ENCODE measurements around the gene FCF1. TPM values are rescaled to one million over a fixed set of nuclear protein-coding genes. Genes with fewer than 3 reads are reported as not detected.

FCF1 gene
- total and polyA plus RNA-seq, 2 experiments from 2014 or later: 30.3 to 58.7 TPM

DNA sequence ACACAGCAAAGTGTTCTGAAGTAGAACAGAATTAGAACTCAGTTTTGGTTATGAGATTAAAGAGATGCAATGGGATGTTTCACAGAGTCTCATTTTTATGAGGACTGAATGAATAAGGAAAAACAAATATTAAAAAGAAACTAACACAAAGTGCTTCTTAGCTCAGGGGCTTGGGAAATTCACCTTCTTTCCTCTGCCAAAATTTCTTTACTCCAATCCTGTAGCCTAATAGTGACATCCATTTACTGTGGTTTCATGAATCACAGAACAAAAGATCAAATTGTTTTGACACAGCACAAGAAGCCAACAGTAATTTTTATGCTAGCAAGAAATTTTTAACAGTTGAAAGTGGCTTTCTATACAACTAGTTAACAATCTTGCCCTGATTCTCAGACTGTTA lies 37.7 kb upstream of the FCF1 start:
- Histone ChIP-seq H2AFZ (no peak overlapping the region), H3K36me3 (ENCODE audit: insufficient read depth) (peaks cover 27% of the 10 kb centered on the region; the same call in 1 of the 2 replicates), H3K27ac (ENCODE audit: low read depth) (no peak overlapping the region), H3K4me1 (ENCODE audit: insufficient read depth) (no peaks in the 10 kb centered on the region), H3K4me3 (no peak overlapping the region), H3K27me3 (ENCODE audit: insufficient read depth) (no peaks in the 10 kb centered on the region), H4K20me1 (replicated peaks; ENCODE audit: insufficient read depth) (0 out of 2 replicates have a peak, but pooled peaks cover under 1% of the 10 kb centered on the region), H3K4me2 (no peak overlapping the region), H3K79me2 (replicated peaks; ENCODE audit: insufficient read depth) (no peaks in the 10 kb centered on the region), H3F3A (replicated peaks; ENCODE audit: low read depth) (no peaks in the 10 kb centered on the region), H3K9me2 (ENCODE audit: insufficient read depth) (no peaks in the 10 kb centered on the region)
- H3K9me3 Mint-ChIP-seq: no peaks in the 10 kb centered on the region
- TF ChIP-seq CREB1 (CRISPR knock-in tag; IDR thresholded peaks at IDR 0.05; ENCODE audit: low read depth): no peak
- no peak for TF ChIP-seq ZNF114 (CRISPR knock-in tag; IDR thresholded peaks at IDR 0.05)
- no peak for TF ChIP-seq STAT1 (IDR thresholded peaks at IDR 0.05; ENCODE audit: unreplicated experiment)
- TF ChIP-seq EZH2 (IDR thresholded peaks at IDR 0.05; ENCODE audit: low read depth, unreplicated experiment): no peak
- TF ChIP-seq ZNF331 (CRISPR knock-in tag; IDR thresholded peaks at IDR 0.05; ENCODE audit: low read depth): no peak
- TF ChIP-seq EZH2phosphoT487 (IDR thresholded peaks at IDR 0.05; ENCODE audit: unreplicated experiment): no peak
- no peak for TF ChIP-seq JUNB (IDR thresholded peaks at IDR 0.05; ENCODE audit: unreplicated experiment)
- TF ChIP-seq, protein P1, sequence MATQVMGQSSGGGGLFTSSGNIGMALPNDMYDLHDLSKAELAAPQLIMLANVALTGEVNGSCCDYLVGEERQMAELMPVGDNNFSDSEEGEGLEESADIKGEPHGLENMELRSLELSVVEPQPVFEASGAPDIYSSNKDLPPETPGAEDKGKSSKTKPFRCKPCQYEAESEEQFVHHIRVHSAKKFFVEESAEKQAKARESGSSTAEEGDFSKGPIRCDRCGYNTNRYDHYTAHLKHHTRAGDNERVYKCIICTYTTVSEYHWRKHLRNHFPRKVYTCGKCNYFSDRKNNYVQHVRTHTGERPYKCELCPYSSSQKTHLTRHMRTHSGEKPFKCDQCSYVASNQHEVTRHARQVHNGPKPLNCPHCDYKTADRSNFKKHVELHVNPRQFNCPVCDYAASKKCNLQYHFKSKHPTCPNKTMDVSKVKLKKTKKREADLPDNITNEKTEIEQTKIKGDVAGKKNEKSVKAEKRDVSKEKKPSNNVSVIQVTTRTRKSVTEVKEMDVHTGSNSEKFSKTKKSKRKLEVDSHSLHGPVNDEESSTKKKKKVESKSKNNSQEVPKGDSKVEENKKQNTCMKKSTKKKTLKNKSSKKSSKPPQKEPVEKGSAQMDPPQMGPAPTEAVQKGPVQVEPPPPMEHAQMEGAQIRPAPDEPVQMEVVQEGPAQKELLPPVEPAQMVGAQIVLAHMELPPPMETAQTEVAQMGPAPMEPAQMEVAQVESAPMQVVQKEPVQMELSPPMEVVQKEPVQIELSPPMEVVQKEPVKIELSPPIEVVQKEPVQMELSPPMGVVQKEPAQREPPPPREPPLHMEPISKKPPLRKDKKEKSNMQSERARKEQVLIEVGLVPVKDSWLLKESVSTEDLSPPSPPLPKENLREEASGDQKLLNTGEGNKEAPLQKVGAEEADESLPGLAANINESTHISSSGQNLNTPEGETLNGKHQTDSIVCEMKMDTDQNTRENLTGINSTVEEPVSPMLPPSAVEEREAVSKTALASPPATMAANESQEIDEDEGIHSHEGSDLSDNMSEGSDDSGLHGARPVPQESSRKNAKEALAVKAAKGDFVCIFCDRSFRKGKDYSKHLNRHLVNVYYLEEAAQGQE (IDR thresholded peaks at IDR 0.05; ENCODE audit: unreplicated experiment): no peak
- no peak for TF ChIP-seq NANOG (IDR thresholded peaks at IDR 0.05; ENCODE audit: borderline replicate concordance)
- TF ChIP-seq, protein P2, sequence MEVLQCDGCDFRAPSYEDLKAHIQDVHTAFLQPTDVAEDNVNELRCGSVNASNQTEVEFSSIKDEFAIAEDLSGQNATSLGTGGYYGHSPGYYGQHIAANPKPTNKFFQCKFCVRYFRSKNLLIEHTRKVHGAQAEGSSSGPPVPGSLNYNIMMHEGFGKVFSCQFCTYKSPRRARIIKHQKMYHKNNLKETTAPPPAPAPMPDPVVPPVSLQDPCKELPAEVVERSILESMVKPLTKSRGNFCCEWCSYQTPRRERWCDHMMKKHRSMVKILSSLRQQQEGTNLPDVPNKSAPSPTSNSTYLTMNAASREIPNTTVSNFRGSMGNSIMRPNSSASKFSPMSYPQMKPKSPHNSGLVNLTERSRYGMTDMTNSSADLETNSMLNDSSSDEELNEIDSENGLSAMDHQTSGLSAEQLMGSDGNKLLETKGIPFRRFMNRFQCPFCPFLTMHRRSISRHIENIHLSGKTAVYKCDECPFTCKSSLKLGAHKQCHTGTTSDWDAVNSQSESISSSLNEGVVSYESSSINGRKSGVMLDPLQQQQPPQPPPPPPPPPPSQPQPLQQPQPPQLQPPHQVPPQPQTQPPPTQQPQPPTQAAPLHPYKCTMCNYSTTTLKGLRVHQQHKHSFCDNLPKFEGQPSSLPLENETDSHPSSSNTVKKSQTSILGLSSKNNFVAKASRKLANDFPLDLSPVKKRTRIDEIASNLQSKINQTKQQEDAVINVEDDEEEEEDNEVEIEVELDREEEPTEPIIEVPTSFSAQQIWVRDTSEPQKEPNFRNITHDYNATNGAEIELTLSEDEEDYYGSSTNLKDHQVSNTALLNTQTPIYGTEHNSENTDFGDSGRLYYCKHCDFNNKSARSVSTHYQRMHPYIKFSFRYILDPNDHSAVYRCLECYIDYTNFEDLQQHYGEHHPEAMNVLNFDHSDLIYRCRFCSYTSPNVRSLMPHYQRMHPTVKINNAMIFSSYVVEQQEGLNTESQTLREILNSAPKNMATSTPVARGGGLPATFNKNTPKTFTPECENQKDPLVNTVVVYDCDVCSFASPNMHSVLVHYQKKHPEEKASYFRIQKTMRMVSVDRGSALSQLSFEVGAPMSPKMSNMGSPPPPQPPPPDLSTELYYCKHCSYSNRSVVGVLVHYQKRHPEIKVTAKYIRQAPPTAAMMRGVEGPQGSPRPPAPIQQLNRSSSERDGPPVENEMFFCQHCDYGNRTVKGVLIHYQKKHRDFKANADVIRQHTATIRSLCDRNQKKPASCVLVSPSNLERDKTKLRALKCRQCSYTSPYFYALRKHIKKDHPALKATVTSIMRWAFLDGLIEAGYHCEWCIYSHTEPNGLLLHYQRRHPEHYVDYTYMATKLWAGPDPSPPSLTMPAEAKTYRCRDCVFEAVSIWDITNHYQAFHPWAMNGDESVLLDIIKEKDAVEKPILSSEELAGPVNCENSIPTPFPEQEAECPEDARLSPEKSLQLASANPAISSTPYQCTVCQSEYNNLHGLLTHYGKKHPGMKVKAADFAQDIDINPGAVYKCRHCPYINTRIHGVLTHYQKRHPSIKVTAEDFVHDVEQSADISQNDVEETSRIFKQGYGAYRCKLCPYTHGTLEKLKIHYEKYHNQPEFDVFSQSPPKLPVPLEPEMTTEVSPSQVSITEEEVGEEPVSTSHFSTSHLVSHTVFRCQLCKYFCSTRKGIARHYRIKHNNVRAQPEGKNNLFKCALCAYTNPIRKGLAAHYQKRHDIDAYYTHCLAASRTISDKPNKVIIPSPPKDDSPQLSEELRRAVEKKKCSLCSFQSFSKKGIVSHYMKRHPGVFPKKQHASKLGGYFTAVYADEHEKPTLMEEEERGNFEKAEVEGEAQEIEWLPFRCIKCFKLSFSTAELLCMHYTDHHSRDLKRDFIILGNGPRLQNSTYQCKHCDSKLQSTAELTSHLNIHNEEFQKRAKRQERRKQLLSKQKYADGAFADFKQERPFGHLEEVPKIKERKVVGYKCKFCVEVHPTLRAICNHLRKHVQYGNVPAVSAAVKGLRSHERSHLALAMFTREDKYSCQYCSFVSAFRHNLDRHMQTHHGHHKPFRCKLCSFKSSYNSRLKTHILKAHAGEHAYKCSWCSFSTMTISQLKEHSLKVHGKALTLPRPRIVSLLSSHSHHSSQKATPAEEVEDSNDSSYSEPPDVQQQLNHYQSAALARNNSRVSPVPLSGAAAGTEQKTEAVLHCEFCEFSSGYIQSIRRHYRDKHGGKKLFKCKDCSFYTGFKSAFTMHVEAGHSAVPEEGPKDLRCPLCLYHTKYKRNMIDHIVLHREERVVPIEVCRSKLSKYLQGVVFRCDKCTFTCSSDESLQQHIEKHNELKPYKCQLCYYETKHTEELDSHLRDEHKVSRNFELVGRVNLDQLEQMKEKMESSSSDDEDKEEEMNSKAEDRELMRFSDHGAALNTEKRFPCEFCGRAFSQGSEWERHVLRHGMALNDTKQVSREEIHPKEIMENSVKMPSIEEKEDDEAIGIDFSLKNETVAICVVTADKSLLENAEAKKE (CRISPR knock-in tag; IDR thresholded peaks at IDR 0.05): no peak
- TF ChIP-seq, protein P3, sequence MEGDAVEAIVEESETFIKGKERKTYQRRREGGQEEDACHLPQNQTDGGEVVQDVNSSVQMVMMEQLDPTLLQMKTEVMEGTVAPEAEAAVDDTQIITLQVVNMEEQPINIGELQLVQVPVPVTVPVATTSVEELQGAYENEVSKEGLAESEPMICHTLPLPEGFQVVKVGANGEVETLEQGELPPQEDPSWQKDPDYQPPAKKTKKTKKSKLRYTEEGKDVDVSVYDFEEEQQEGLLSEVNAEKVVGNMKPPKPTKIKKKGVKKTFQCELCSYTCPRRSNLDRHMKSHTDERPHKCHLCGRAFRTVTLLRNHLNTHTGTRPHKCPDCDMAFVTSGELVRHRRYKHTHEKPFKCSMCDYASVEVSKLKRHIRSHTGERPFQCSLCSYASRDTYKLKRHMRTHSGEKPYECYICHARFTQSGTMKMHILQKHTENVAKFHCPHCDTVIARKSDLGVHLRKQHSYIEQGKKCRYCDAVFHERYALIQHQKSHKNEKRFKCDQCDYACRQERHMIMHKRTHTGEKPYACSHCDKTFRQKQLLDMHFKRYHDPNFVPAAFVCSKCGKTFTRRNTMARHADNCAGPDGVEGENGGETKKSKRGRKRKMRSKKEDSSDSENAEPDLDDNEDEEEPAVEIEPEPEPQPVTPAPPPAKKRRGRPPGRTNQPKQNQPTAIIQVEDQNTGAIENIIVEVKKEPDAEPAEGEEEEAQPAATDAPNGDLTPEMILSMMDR (conservative IDR thresholded peaks at IDR 0.05; ENCODE audit: low read depth in 2 of 2): no peak
- no peak for TF ChIP-seq POLR2AphosphoS5 (IDR thresholded peaks at IDR 0.05; ENCODE audit: low read depth)
- H3K27me3 Mint-ChIP-seq (ENCODE audit: insufficient read depth, low read depth, poor library complexity): no peaks in the 10 kb centered on the region
- ATAC-seq (no peak), DNase-seq (ENCODE audit: low spot score) (no peak)
- no peak overlapping the region for H3K27ac Mint-ChIP-seq
- H3K4me1 Mint-ChIP-seq: no peaks in the 10 kb centered on the region
- H3K4me3 Mint-ChIP-seq: no peak overlapping the region
- peaks cover 44% of the 10 kb centered on the region for H3K36me3 Mint-ChIP-seq (ENCODE audit: low read depth)
